Hepatocyte (in vitro differentiated cells): ENCODE measurements around the gene SLC18B1. TPM values are rescaled to one million over a fixed set of nuclear protein-coding genes. Genes with fewer than 3 reads are reported as not detected.

Source experiments
- DNase-seq: peaks from one replicate; pipeline ENCODE4 v3.0.0-alpha.2; 2016; ENCODE audit warnings: low spot score
- H2AFZ ChIP-seq: fragments of 200-600 bp; sonication (generic); 2 replicates; pipeline ENCODE4 v1.6.0; 2016; ENCODE audit warnings: antibody characterized with exemption, mild to moderate bottlenecking
- H3K27ac ChIP-seq: fragments of 200-600 bp; sonication (generic); 2 replicates; pipeline ENCODE4 v1.5.1; 2016; ENCODE audit warnings: mild to moderate bottlenecking
- H3K27me3 ChIP-seq: fragments of 200-600 bp; sonication (generic); 2 replicates; pipeline ENCODE4 v1.6.1; 2016
- H3K36me3 ChIP-seq: fragments of 200-600 bp; sonication (generic); replicated peaks from 2 replicates; pipeline ENCODE4 v1.5.1; 2016; ENCODE audit warnings: low read depth; ENCODE audit not compliant: insufficient read depth
- H3K4me1 ChIP-seq: fragments of 200-600 bp; sonication (generic); 2 replicates; pipeline ENCODE4 v1.5.1; 2016; ENCODE audit warnings: mild to moderate bottlenecking, moderate library complexity; ENCODE audit not compliant: insufficient read depth
- H3K4me2 ChIP-seq: fragments of 200-600 bp; sonication (generic); 2 replicates; pipeline ENCODE4 v1.6.0; 2016
- H3K4me3 ChIP-seq: fragments of 200-600 bp; sonication (generic); 2 replicates; pipeline ENCODE4 v1.5.1; 2016; ENCODE audit warnings: mild to moderate bottlenecking
- H3K79me2 ChIP-seq: fragments of 200-600 bp; sonication (generic); 2 replicates; pipeline ENCODE4 v1.6.0; 2017; ENCODE audit warnings: mild to moderate bottlenecking
- H3K9me2 ChIP-seq: fragments of 200-600 bp; sonication (generic); replicated peaks from 2 replicates; pipeline ENCODE4 v1.6.0; 2017; ENCODE audit warnings: mild to moderate bottlenecking; ENCODE audit not compliant: insufficient read depth
- H3K9me3 ChIP-seq: fragments of 200-600 bp; sonication (generic); 2 replicates; pipeline ENCODE4 v1.5.1; 2016; ENCODE audit warnings: low read depth, mild to moderate bottlenecking
- H4K20me1 ChIP-seq: fragments of 200-600 bp; sonication (generic); 2 replicates; pipeline ENCODE4 v1.6.0; 2016; ENCODE audit warnings: mild to moderate bottlenecking; ENCODE audit not compliant: insufficient read depth, poor library complexity, severe bottlenecking
- CTCF ChIP-seq: fragments of 200-600 bp; sonication (generic); IDR thresholded peaks from 2 replicates; pipeline ENCODE4 v1.5.1; 2016; ENCODE audit warnings: antibody characterized with exemption, mild to moderate bottlenecking; ENCODE audit not compliant: poor library complexity
- EZH2 ChIP-seq: fragments of 200-600 bp; sonication (generic); IDR thresholded peaks from 2 replicates; pipeline ENCODE4 v1.6.1; 2016; ENCODE audit warnings: antibody characterized with exemption, mild to moderate bottlenecking, borderline replicate concordance
- EZH2phosphoT487 ChIP-seq: fragments of 200-600 bp; sonication (generic); IDR thresholded peaks from one replicate; pipeline ENCODE4 v1.6.1; 2018; ENCODE audit warnings: antibody characterized with exemption, mild to moderate bottlenecking, low read depth, moderate library complexity; ENCODE audit not compliant: unreplicated experiment, severe bottlenecking
- WGBS: methylation state at CpG from one replicate; pipeline ENCODE4 v1.1.6; 2016; ENCODE audit warnings: low lambda C conversion rate; ENCODE audit errors: missing lambda C conversion rate; 5-methylcytosine and 5-hydroxymethylcytosine counted together
- polyA plus RNA-seq: library from polyadenylated mRNA; unstranded; fragments of >200 nt; fragmentation: Nextera tagmentation; extraction: Ambion mirVana; gene quantifications from 2 replicates; pipeline ENCODE4 v1.2.1, GENCODE V29; 2016
- total RNA-seq: library from RNA; depleted of rRNA; stranded (reverse); fragments of >200 nt; gene quantifications from 2 replicates; pipeline ENCODE4 v1.2.3, GENCODE V29; 2014

The SLC18B1 gene
- total and polyA plus RNA-seq, 2 experiments from 2014 or later: 10.6 to 27.3 TPM

- H3K4me2 ChIP-seq: peak overlapping the region; percentile 9
- H3K27ac ChIP-seq: peak overlapping the region; percentile 68
- no peaks in the 10 kb centered on the region for H3K36me3 ChIP-seq
- no peak overlapping the region for H3K4me3 ChIP-seq
- H4K20me1 ChIP-seq: no peaks in the 10 kb centered on the region
- H3K27me3 ChIP-seq: no peaks in the 10 kb centered on the region
- peak; percentile 53 for DNase-seq
- peaks cover 13% of the 10 kb centered on the region for H3K4me1 ChIP-seq
- no peaks in the 10 kb centered on the region for H3K79me2 ChIP-seq
- no peaks in the 10 kb centered on the region for H3K9me3 ChIP-seq
- TF ChIP-seq CTCF (no peak), EZH2phosphoT487 (no peak)
- no peak overlapping the region for H2AFZ ChIP-seq
- no peaks in the 10 kb centered on the region for H3K9me2 ChIP-seq
- WGBS: 47% methylated on average over 3 of the region's 3 CpGs
Observed at GRCh38 chr6:132730560-132730959, 67.9 kb downstream of the SLC18B1 start.

- Histone ChIP-seq H3K79me2 (no peaks in the 10 kb centered on the region), H3K9me2 (no peaks in the 10 kb centered on the region), H3K36me3 (no peaks in the 10 kb centered on the region), H2AFZ (no peak overlapping the region), H3K27me3 (no peaks in the 10 kb centered on the region), H3K4me1 (peaks cover 8% of the 10 kb centered on the region), H3K4me2 (no peak overlapping the region), H3K9me3 (no peaks in the 10 kb centered on the region), H3K4me3 (no peak overlapping the region), H4K20me1 (no peaks in the 10 kb centered on the region), H3K27ac (no peak overlapping the region)
- TF ChIP-seq EZH2: no peak
- no peak for TF ChIP-seq CTCF
- TF ChIP-seq EZH2phosphoT487: no peak
- no peak for DNase-seq
- 80% methylated on average over 4 of the region's 4 CpGs for WGBS
Observed at GRCh38 chr6:132728616-132729015, 69.8 kb downstream of the SLC18B1 start.

- Histone ChIP-seq H3K9me3 (no peaks in the 10 kb centered on the region), H2AFZ (no peak overlapping the region), H3K4me2 (no peak overlapping the region), H3K4me3 (no peak overlapping the region), H3K79me2 (no peaks in the 10 kb centered on the region), H4K20me1 (no peaks in the 10 kb centered on the region), H3K27me3 (no peaks in the 10 kb centered on the region), H3K27ac (no peak overlapping the region), H3K4me1 (peaks cover 8% of the 10 kb centered on the region), H3K9me2 (no peaks in the 10 kb centered on the region), H3K36me3 (no peaks in the 10 kb centered on the region)
- TF ChIP-seq EZH2 (no peak), CTCF (no peak), EZH2phosphoT487 (no peak)
- DNase-seq: no peak
- 94% methylated on average over 4 of the region's 4 CpGs for WGBS
Observed at GRCh38 chr6:132726608-132726975, 71.8 kb downstream of the SLC18B1 start.
